HuH-7 (cell line): ENCODE results near the gene UBE2R2.
"Not testable (repeated sequence)": the region's sequence is repeated elsewhere in the genome, so short reads cannot be mapped to it uniquely, and the experiment has no call there.

Experiments
- DNase-seq: peaks from one replicate; pipeline ENCODE4 v3.0.0; 2011; ENCODE audit warnings: low spot score

Gene UBE2R2

DNA sequence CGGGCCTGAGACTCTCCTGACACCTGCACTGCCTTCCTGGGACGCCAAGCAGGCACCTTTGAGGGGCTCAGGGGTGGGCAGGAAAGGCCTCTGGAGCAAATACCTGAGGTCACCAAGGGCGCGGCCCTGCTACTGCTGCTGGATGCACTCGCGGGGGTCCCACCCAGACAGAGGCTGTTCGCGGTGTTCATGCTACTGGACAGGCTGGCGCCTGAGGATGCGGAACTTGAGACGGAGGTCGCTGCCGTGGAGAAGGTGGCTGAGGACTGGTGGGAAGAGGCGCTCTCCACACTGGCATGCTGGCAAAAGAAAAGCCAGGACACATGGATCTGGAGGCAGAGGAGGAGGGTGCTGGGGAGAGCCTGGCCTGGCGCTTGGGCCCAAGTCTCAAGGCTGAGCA lies 110.7 kb downstream of the UBE2R2 start:
- no peak for DNase-seq

DNA sequence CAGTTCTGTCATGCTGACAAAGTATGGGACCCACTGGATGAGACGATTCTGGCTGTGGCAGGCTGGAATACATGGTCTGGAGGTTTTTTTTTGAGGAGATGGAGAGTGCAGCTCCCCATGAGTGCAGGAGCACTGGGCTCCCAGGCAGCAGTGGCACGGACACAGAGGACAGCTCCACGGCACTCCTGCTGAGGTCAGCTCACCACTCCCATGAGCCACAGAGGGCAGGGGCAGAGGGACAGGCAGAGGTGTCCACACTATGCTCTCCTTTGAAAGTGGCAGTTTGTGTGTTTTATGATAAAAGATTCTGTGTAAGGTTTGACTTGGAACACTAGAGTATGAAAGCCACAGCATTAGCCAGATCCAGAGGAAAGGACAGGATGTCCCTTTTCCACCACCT lies 114.4 kb downstream of the UBE2R2 start:
- no peak for DNase-seq

DNA sequence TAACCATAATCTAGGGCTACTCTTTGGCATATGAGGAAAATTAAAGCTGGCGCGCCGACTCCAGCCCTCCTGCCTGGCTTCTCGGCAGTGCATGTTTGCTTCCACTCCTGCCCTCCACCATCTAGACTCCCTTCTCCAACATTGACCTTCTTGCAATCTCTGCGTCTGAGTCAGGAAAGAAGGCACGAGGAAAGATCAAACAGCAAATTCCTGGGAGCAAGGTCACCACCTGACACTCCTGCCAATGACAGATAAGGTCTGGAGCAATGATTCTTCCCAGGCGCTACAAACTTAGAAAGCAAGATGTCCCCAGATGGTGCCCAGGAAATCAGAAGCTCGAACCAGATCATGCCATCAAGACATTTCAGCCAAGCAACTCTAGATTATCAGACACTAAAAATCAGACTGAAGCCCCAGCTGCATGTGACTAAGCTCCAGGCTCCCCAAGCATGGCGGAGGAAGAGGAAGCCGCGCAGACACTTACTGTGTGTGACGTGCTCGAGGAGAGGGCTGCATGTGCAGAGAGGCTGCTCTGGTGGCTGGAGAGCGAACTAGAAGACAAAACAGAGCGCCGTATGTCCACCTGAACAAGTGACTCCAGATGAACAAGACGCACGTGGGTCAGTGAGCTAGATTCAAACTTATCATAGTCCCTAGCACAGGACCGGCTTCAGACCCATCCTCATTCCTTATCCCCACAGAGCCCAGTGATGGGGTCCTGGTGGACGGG lies 115.3 kb downstream of the UBE2R2 start:
- no peak for DNase-seq

DNA sequence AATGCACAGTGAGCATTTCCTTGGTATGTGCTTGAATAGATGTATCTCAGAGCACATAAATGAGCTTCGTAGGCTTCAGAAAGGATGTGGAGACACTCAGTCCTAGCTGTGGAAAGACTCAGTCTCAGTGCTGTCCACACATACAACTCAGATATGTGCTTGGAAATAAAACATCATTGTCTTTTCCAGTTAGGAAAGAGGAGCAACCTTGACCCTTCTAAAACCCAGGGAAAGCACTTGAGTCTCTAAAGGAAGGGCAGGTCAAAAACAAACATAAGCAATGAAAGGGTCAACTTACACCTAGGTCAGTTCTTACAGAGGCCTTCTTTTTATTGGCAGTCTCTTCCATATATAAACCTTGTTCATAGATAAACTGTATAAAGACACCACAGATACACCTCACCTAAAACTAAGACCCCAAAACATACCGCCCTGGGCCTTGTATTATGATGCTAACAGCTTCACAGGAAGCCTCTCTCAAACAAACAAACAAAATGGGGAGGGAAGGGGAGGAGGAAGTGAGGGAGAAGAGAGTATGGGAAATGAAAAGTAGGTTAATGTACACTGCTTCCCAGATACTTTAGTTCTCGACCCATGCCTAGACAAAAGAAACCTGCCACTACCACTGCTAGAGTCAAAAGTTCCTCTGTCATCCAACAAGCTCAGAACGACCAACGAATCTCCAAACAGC lies 117.4 kb downstream of the UBE2R2 start:
- DNase-seq, result no peak

DNA sequence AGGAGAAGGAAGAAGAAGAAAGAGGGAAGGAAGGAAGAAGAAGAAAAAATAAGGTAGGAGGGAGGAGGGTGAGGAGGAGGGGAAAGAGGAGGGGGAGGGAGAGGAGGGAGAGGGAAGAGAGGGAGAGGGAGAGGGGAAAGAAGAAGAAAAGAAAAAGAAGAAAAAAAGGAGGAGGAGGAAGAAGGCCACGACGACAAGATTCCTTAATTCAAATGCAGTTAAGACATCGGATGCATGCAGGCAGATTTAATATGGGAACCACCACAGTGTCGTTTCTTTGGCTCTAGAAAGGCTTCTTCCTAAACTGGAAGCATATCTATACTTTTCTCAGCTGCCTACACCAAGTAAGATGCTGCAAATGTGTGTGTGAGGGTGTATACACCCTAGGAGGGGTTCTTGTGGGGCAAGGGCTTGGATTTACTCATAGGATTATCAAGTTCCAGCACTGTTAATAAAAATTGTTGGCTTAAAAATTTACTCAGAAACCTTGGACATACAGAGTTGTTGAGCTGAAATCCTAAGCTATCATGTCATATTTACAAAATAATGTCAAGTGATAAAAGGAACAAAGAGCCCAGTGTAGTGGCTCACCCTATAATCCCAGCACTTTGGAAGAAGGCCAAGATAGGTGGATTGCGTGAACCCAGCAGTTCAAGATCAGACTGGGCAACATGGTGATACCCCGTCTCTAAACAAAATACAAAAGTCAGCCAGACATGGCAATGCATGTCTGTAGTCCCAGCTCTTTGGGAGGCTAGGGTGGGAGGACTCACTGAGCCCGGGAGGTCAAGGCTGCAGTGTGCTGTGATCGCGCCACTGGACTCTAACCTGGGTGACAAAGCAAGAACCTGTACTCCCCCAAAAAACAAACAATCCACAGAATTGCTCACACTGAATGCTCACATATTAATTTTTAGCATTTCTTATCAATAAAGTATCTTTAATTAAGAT lies 123.2 kb downstream of the UBE2R2 start:
- peak; percentile 65 for DNase-seq

DNA sequence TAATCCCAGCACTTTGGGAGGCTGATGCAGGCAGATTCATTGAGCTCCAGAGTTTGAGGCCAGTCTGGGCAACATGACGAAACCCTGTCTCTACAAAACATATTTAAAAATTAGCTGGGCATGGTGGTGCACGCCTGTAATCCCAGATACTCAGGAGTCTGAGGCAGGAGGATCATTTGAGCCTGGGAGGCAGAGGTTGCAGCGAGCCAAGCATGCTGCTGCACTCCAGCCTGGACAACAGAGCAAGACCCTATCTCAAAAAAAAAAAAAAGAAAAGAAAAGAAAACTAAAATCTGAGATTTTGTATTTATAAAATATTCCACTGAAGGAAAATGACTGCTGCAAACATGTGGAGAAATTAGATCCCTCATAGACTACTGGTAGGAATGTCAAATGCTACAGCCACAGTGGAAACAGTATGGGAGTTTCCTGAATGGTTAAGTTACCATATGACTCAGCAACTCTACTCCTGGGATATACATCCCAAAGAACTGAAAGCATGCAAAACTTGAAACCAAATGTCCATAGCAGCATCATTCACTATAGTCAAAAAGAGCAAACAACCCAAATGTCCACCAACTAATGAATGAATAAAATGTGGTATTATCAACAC lies 125.6 kb downstream of the UBE2R2 start:
- DNase-seq, result no peak

DNA sequence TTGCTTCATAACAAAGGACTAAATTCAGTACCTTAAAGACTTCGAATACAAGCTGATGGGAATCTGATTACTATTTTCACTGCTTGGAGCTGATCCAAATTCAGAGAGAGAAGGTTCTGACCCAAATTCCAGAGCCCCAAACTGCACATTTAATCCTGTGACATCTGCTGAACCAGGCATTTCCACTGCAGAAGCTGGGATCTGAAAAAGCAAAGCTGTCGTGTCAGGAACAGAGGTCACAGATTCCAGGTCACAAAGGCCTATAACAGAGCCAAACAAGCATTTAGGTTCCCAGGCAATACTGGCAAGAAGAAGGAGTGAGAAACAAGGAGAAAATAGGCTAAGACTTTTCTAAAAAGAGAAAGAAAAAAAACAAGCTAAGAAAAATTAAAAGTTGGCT lies 126.4 kb downstream of the UBE2R2 start:
- no peak for DNase-seq

DNA sequence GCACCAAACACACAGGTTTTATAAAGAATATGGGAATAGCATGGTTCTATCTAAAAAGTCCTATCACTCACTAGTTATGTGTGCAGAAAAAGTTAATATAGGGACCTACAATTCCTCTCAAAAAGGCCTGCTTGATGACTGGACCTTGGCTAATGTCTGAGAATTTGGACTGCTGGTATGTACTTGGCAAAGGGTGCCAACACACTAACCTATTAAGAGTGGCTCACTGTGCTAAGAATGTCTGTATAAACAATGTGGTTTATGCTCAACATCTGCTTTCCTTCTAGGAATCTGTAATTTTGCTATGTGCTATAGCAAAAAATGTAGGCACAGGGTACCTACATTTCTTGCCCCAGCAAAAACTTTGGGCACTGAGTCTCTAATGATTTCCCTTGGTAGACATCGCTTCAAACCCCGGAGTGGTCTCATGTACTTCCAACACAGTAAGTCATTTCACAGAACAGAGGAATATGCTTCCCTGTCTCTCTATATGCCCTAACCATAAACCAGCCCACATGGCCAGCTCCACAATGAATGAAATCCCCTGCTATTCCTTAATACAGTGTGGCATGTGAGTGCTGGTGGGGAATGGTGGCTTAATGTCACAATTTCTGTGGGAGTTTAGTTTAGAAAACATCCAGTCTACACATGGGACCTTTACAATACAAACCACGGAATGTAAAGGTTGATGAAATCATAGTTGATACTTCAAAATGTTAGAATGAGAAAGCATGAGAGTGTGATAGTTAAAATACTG lies 130.0 kb downstream of the UBE2R2 start:
- DNase-seq, result no peak

DNA sequence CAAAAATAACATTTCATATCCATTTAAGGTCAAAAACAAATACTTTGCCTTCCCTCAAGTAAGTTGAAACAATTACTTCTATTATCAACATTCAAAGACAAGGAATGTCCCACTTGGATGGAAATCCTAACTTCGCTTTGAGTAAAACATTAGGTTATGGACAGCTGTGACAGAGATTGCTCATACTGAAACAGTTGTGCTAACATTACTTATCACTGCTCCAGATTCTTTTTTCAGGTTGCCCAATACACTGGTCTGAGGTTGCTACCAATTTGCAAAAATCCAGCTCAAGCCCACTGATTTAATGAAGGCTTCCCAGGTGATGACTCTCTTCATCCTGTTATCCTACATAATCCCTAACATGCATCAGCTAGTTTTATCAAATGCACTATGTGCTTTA lies 133.4 kb downstream of the UBE2R2 start:
- DNase-seq, result no peak

DNA sequence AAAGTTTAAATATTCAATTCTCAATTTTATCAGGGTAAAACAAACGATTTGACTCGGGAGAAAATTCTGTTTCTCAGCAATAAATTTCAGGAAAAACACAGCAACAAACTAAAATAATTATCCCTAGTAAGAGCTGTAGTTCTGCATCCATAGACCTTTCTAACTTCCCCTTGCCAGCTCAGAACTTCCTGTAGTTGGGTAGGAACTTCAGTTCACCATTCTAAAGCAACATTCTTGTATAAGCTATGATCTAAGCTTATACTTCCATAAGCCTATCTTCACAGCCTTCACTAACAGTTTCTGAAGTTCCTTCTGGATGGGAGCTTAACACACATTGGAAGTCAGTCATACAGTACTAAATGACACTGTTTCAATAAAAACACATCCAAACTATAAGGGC lies 135.1 kb downstream of the UBE2R2 start:
- DNase-seq, result no peak

DNA sequence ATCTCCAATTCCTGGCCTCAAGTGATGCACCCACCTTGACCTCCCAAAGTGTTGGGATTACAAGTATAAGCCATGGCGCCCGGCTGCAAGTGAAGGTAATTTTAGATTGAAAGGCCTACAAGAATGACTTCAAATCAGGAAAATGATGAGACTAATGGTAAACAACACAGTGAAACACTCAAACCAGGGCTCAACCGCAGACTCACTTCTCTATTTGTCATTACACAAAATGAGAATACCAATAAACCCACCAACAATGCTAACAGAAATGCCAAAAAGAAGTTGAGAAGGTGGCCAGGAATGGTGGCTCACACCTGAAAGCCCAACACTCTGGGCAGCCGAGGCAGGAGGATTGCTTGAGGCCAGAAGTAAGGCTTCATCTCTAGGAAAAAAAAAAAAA lies 139.6 kb downstream of the UBE2R2 start:
- no peak for DNase-seq

DNA sequence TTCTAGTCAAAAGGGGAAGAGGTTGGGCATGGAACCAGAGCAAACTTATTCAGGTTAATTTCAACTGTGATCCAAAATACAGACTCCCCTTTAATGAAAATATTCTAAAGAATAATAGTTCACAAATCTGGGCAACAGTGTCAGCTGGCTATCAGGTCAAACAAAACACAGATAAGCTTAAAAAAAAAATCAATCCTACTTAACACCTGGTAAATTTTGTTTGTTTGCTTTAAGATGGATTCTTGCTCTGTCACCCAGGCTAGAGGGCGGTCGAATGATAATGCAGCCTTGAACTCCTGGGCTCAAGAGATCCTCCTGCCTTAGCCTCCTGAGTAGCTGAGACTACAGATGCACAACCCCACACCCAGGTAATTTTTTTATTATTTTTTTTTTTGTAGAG lies 142.8 kb downstream of the UBE2R2 start:
- no peak for DNase-seq

DNA sequence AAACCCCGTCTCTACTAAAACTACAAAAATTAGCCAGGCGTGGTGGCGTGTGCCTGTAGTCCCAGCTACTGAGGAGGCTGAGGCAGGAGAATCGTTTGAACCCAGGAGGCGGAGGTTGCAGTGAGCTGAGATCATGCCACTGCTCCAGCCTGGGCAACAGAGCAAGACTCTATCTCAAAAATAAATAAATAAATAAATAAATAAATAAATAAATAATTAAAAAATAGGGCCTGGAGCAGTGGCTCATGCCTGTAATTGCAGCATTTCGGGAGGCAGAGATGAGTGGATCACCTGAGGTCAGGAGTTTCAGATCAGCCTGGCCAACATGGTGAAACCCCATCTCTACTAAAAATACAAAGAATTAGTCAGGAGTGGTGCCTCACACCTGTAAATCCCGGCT lies 145.5 kb downstream of the UBE2R2 start:
- DNase-seq, result not testable (repeated sequence)

DNA sequence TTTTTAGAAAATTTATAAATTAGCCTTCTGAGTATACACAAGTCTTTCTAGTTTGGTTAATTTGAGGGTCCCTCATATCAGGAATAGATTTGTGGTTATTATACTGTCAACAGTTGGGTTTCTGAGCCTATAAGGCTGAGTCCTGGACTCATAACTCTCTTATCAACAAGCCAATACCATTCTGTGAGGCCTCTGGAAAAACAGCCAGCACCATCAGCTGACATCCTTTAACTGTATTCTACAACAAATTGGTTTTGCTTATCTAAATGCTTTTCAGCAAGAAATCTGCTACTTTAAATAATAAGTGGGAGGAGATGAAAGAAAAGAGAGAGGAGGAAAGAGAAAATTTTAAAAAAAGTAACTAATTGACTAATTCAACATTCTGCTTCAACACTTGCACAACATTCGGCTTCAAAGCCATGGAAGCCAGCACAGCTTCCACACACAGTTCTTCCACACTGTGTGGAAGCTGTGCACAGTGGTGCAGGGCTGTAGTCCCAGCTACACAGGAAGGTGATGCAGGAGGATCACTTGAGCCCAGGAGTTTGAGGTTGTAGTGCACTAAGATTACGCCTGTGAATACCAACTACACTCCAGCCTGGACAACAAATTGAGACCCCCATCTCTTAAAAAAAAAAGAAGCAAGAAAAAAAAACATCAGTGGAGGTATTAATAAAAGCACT lies 147.3 kb downstream of the UBE2R2 start:
- no peak for DNase-seq
